HCT116 (cell line): ENCODE data around the gene PDLIM7. TPM values are rescaled to one million over a fixed set of nuclear protein-coding genes. Genes with fewer than 3 reads are reported as not detected.

Experiments used
- ATAC-seq: fragments of 200-7000 bp; cut with Tn5 transposase; 2 replicates; pipeline ENCODE4 v1.9.1; 2020; ENCODE audit warnings: mild to moderate bottlenecking, moderate library complexity
- BruUV-seq: library from RNA; stranded (reverse); fragments of 400-500 nt; replicated peaks from 2 replicates; lab custom pipeline; 2021; lab: Mats Ljungman, UMichigan
- CTCF ChIA-PET: fragments of 300-600 bp; sonication (Branson Sonifier 250); formaldehyde crosslinking; loops from one replicate; lab custom pipeline; 2021; ENCODE audit warnings: antibody characterized with exemption; lab: Charles Lee
- POLR2A ChIA-PET: fragments of 300-600, 350-600 bp; sonication (Branson Sonifier 250); formaldehyde crosslinking; loops from one replicate; lab custom pipeline; 2021; ENCODE audit warnings: antibody characterized with exemption; lab: Charles Lee
- RAD21 ChIA-PET, 2 experiments: fragments of 300-600 bp; sonication (Branson Sonifier 250); formaldehyde crosslinking; loops; one replicate each; lab custom pipeline; 2023; ENCODE audit warnings: low total read pairs in 2 of 2; ENCODE audit not compliant: uncharacterized antibody in 2 of 2, unreplicated experiment in 2 of 2, low non-redundant PET in 1 of 2; lab: Charles Lee
- DNase-seq: peaks from one replicate; pipeline ENCODE4 v3.0.0-alpha.2; 2010; ENCODE audit warnings: low read depth, low spot score
- H2AFZ ChIP-seq: fragments of 200-600 bp; shearing (Covaris generic), sonication (generic); 2 replicates; pipeline ENCODE4 v1.6.1; 2017; ENCODE audit warnings: low read depth, mixed run types, mixed read lengths, antibody characterized with exemption, low read length; ENCODE audit not compliant: poor library complexity, severe bottlenecking
- H3K27ac ChIP-seq: 2 replicates; pipeline ENCODE4 v1.5.1; 2012; ENCODE audit warnings: low read depth, low read length
- H3K27me3 ChIP-seq: fragments of 200-600 bp; sonication (generic); 2 replicates; pipeline ENCODE4 v1.6.1; 2016; ENCODE audit warnings: mixed run types, low read length, mixed read lengths; ENCODE audit not compliant: insufficient read depth
- H3K36me3 ChIP-seq, 2 experiments: fragments of 200-500 bp in 1 of 2; fragments of 200-600 bp in 1 of 2; sonication (Bioruptor generic) in 1 of 2; sonication (generic) in 1 of 2; 2 replicates each; pipeline versions ENCODE4 v1.5.1 to v1.6.1; 2014 to 2016; ENCODE audit warnings: low read length in 2 of 2, inconsistent platforms in 1 of 2, mixed read lengths in 1 of 2, mixed run types in 1 of 2; ENCODE audit not compliant: insufficient read depth in 2 of 2, control insufficient read depth in 1 of 2
- H3K4me1 ChIP-seq, 2 experiments: fragments of 200-600 bp in 1 of 2; sonication (generic) in 1 of 2; 2 replicates each; pipeline versions ENCODE4 v1.5.1 to v1.6.1; 2012 to 2017; ENCODE audit warnings: low read length in 2 of 2, inconsistent platforms in 1 of 2, mild to moderate bottlenecking in 1 of 2, mixed read lengths in 1 of 2, mixed run types in 1 of 2, moderate library complexity in 1 of 2; ENCODE audit not compliant: insufficient read depth in 2 of 2, control insufficient read depth in 1 of 2
- H3K4me2 ChIP-seq: fragments of 200-600 bp; sonication (generic); 2 replicates; pipeline ENCODE4 v1.6.1; 2017; ENCODE audit warnings: mixed run types, low read length, mixed read lengths
- H3K4me3 ChIP-seq, 2 experiments: fragments of 200-600 bp in 1 of 2; sonication (generic) in 1 of 2; replicated peaks in 1 of 2; 2 replicates each; pipeline ENCODE4 v1.5.1; 2011 to 2016; ENCODE audit warnings: low read length in 2 of 2, control low read depth in 1 of 2, low read depth in 1 of 2, mild to moderate bottlenecking in 1 of 2, mixed read lengths in 1 of 2, mixed run types in 1 of 2
- H3K79me2 ChIP-seq: fragments of 200-600 bp; sonication (generic); 2 replicates; pipeline ENCODE4 v1.6.1; 2017; ENCODE audit warnings: mild to moderate bottlenecking, mixed run types, low read length, moderate library complexity, mixed read lengths; ENCODE audit not compliant: insufficient read depth
- H3K9ac ChIP-seq: fragments of 200-600 bp; sonication (generic); 2 replicates; pipeline ENCODE4 v1.6.1; 2016; ENCODE audit warnings: low read length, mixed read lengths
- H3K9me2 ChIP-seq: fragments of 200-600 bp; sonication (generic), shearing (Covaris generic); 2 replicates; pipeline ENCODE4 v1.6.1; 2017; ENCODE audit warnings: mixed run types, mild to moderate bottlenecking, moderate library complexity; ENCODE audit not compliant: insufficient read depth
- H3K9me3 ChIP-seq, 2 experiments: fragments of 200-500 bp in 1 of 2; fragments of 200-600 bp in 1 of 2; sonication (Bioruptor generic) in 1 of 2; sonication (generic) in 1 of 2; 2 replicates each; pipeline ENCODE4 v1.6.1; 2014 to 2017; ENCODE audit warnings: low read length in 2 of 2, mixed read lengths in 2 of 2, inconsistent platforms in 1 of 2, low read depth in 1 of 2, mild to moderate bottlenecking in 1 of 2, mixed run types in 1 of 2, moderate library complexity in 1 of 2; ENCODE audit not compliant: control insufficient read depth in 1 of 2, insufficient read depth in 1 of 2
- H4K20me1 ChIP-seq: fragments of 200-600 bp; sonication (generic), shearing (Covaris generic); 2 replicates; pipeline ENCODE4 v1.6.1; 2017; ENCODE audit warnings: mixed run types, mild to moderate bottlenecking, moderate library complexity; ENCODE audit not compliant: insufficient read depth
- CTCF ChIP-seq, 3 experiments: fragments of 200-600 bp in 1 of 3; sonication (generic) in 1 of 3; IDR thresholded peaks in 2 of 3; conservative IDR thresholded peaks in 1 of 3; 2 replicates each; pipeline ENCODE4 v1.5.1; 2012 to 2017; ENCODE audit warnings: low read depth in 2 of 3, low read length in 2 of 3, antibody characterized with exemption in 1 of 3, borderline replicate concordance in 1 of 3, control low read depth in 1 of 3, mild to moderate bottlenecking in 1 of 3, mixed read lengths in 1 of 3, mixed run types in 1 of 3, moderate library complexity in 1 of 3; ENCODE audit not compliant: insufficient read depth in 1 of 3
- ELF1 ChIP-seq: IDR thresholded peaks from 2 replicates; pipeline ENCODE4 v1.6.1; 2012; ENCODE audit warnings: low read depth, borderline replicate concordance
- EZH2phosphoT487 ChIP-seq: fragments of 200-600 bp; IDR thresholded peaks from 2 replicates; pipeline ENCODE4 v1.6.1; 2018; ENCODE audit warnings: antibody characterized with exemption, borderline replicate concordance
- POLR2A ChIP-seq: IDR thresholded peaks from 2 replicates; pipeline ENCODE4 v1.7.0; 2011; ENCODE audit warnings: borderline replicate concordance; ENCODE audit not compliant: insufficient read depth, insufficient read length; ENCODE audit errors: extremely low read depth
- POLR2AphosphoS5 ChIP-seq: IDR thresholded peaks from 2 replicates; pipeline ENCODE4 v1.6.1; 2011; ENCODE audit warnings: mild to moderate bottlenecking, low read depth, low read length, moderate library complexity
- RAD21 ChIP-seq: IDR thresholded peaks from 2 replicates; pipeline ENCODE4 v1.6.1; 2012; ENCODE audit warnings: low read depth, mild to moderate bottlenecking
- REST ChIP-seq: IDR thresholded peaks from 2 replicates; pipeline ENCODE4 v1.6.1; 2012; ENCODE audit warnings: low read depth
- SIN3A ChIP-seq: IDR thresholded peaks from 2 replicates; pipeline ENCODE4 v1.6.1; 2012; ENCODE audit warnings: low read depth
- TCF7L2 ChIP-seq: IDR thresholded peaks from 2 replicates; pipeline ENCODE4 v1.7.0; 2011; ENCODE audit warnings: borderline replicate concordance, inconsistent platforms; ENCODE audit not compliant: insufficient read depth, insufficient read length; ENCODE audit errors: extremely low read depth
- YY1 ChIP-seq: IDR thresholded peaks from 2 replicates; pipeline ENCODE4 v1.6.1; 2011; ENCODE audit warnings: low read length, low read depth, moderate library complexity, mild to moderate bottlenecking; ENCODE audit not compliant: insufficient replicate concordance; ENCODE audit errors: extremely low read depth
- ZFX ChIP-seq: fragments of 450-650 bp; IDR thresholded peaks from 2 replicates; pipeline ENCODE4 v1.6.1; 2017
- intact Hi-C: fragments of 100-400 bp; cut with micrococcal nuclease; formaldehyde crosslinking; loops from 2 replicates; pipeline ENCODE4 v1.10.0; 2022
- total RNA-seq: library from RNA; stranded (reverse); gene quantifications from one replicate; pipeline ENCODE4 v1.2.1, GENCODE V29; 2021; ENCODE audit not compliant: unreplicated experiment
- TF ChIP-seq, protein P1 (sequence below): IDR thresholded peaks from 2 replicates; pipeline ENCODE4 v1.6.1; 2011; ENCODE audit warnings: mild to moderate bottlenecking, low read length, moderate library complexity; ENCODE audit not compliant: insufficient replicate concordance; ENCODE audit errors: extremely low read depth

The PDLIM7 gene
- total RNA-seq, 1 experiment from 2014 or later: 153 TPM

DNA sequence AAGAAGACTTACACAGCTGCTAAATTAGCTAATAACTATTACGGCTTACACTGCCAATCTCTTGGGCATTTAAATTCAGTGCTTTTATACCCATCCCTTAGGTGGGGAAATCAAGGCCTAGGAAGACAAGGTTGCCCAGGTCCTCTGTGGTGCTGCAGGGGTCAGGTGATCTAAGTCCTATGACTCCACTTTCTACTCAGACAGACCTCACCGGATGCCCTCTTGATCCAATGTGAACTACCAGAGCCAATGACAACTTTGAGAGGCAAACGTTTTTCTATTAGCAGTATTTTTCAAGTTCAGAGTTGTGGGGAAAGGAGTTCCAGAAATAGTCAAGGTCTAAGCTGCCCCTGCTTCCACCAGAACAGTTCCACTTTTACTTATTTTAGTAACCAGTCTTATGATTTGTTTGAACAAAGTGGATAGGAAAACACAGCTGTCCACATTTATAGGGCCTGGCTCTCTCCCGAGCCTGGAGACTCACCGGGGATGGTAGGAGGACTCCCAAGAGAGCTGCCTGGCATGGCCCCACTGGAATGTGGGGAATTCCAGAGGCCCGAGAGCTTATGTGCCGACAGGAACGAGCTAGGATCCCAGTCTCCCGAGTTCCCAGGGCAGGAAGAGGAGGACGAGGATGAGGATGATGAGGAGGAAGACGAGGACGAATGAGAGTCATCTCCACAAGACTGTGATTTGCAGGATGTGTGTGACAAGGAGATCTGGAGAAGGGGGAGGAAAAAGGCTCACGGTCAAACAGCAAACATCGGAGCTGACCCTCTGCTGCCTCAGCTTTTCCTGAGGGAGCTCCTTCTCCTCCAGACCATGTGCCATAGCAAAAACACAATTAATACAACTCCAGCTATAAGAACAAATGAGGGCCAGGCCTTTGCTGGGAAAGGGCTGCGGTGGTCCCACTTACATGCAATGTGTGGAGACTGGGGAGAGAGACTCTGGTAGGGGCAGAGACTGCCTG lies 40.3 kb upstream of the PDLIM7 start:
- ChIA-PET CTCF (no interaction called here), POLR2A (no interaction called here)
- peaks cover 4% of the 10 kb centered on the region; the same call in 1 of the 2 replicates for H4K20me1 ChIP-seq
- H3K9me3 ChIP-seq: no peaks in the 10 kb centered on the region
- H2AFZ ChIP-seq: no peak overlapping the region
- DNase-seq: no peak
- TF ChIP-seq RAD21 (no peak), CTCF (IDR thresholded peaks at IDR 0.05 in 2 of 3, conservative IDR thresholded peaks at IDR 0.05 in 1 of 3; ENCODE audit: borderline replicate concordance in 1 of 3, insufficient read depth in 1 of 3, low read depth in 2 of 3, low read length in 2 of 3) (no peak), POLR2A (no peak), ELF1 (no peak), YY1 (no peak), POLR2AphosphoS5 (no peak), EZH2phosphoT487 (no peak), REST (no peak), TCF7L2 (no peak), ZFX (no peak), SIN3A (no peak)
- TF ChIP-seq, protein P1, sequence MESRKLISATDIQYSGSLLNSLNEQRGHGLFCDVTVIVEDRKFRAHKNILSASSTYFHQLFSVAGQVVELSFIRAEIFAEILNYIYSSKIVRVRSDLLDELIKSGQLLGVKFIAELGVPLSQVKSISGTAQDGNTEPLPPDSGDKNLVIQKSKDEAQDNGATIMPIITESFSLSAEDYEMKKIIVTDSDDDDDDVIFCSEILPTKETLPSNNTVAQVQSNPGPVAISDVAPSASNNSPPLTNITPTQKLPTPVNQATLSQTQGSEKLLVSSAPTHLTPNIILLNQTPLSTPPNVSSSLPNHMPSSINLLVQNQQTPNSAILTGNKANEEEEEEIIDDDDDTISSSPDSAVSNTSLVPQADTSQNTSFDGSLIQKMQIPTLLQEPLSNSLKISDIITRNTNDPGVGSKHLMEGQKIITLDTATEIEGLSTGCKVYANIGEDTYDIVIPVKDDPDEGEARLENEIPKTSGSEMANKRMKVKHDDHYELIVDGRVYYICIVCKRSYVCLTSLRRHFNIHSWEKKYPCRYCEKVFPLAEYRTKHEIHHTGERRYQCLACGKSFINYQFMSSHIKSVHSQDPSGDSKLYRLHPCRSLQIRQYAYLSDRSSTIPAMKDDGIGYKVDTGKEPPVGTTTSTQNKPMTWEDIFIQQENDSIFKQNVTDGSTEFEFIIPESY: no peak
- TF ChIP-seq, all 23 proteins: peak for 0
- Histone ChIP-seq H3K27ac (no peak overlapping the region), H3K27me3 (no peaks in the 10 kb centered on the region), H3K9ac (no peak overlapping the region), H3K4me3 (no peak overlapping the region), H3K79me2 (peaks cover 20% of the 10 kb centered on the region), H3K4me1 (no peaks in the 10 kb centered on the region), H3K4me2 (no peak overlapping the region), H3K36me3 (peaks cover 9 to 25% of the 10 kb centered on the region in 2 experiments; a peak in 3 of 4 replicates), H3K9me2 (no peaks in the 10 kb centered on the region)
- RAD21 ChIA-PET: no interaction called here
- intact Hi-C loops: no loop called here
- no peak for ATAC-seq
- no TSS peak for BruUV-seq
